ENCODE data around the gene NME9. TPM values are rescaled to one million over a fixed set of nuclear protein-coding genes. Genes with fewer than 3 reads are reported as not detected.

NME9 gene
- total and polyA plus RNA-seq, 2 of the 4 experiments (the other 2 are of a cell fraction) = not detected

DNA sequence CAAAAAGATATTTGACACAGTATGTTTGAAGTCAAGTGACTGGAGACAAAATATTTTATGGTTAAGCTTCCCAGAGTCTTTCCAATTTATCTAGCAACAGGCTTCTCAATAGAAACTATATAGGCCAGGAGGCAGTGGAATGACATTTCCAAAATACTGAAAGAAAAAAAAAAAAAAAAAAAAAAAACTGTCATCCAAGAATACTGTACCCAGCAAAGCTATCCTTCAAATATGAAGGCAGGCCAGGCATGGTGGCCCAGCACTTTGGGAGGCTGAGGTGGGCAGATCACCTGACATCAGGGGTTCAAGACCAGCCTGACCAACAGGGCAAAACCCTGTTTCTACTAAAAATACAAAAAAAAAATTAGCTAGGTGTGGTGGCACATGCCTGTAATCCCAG is 20.9 kb downstream of the NME9 start:
- Histone ChIP-seq H3K79me1 (ENCODE audit: low read depth in 1 of 2, low read length in 2 of 2) (no peaks in the 10 kb centered on the region), H3K4me1 (ENCODE audit: control insufficient read depth, insufficient read depth, low read length) (no peaks in the 10 kb centered on the region), H4K8ac (ENCODE audit: low read depth in 2 of 2, low read length in 2 of 2) (no peak overlapping the region), H3K4ac (ENCODE audit: low read depth, low read length) (no peak overlapping the region), H3K18ac (ENCODE audit: low read depth, low read length) (no peak overlapping the region), H3K14ac (replicated peaks; ENCODE audit: low read depth, low read length) (no peak overlapping the region), H4K20me1 (ENCODE audit: insufficient read depth, low read length) (no peaks in the 10 kb centered on the region), H3K27ac (ENCODE audit: insufficient read depth, low read length) (no peak overlapping the region), H2BK20ac (ENCODE audit: low read depth, low read length) (no peak overlapping the region), H3K4me2 (ENCODE audit: low read depth, low read length) (no peak overlapping the region), H2AK9ac (replicated peaks; ENCODE audit: low read depth, low read length, poor library complexity) (no peak overlapping the region), H2BK120ac (ENCODE audit: low read depth, low read length) (no peak overlapping the region), H3K9ac (ENCODE audit: low read depth, low read length) (no peak overlapping the region), H3K9me1 (ENCODE audit: insufficient read depth, low read length) (no peaks in the 10 kb centered on the region), H3K56ac (ENCODE audit: extremely low read depth, insufficient read depth, low read length) (no peak overlapping the region), H3K27me3 (ENCODE audit: control insufficient read depth, insufficient read depth, low read length) (no peaks in the 10 kb centered on the region; the same call in none of the 2 replicates), H3K36me3 (ENCODE audit: control insufficient read depth, insufficient read depth, low read length) (no peaks in the 10 kb centered on the region), H3K9me3 (ENCODE audit: control insufficient read depth, insufficient read depth, low read length) (peaks cover 19% of the 10 kb centered on the region), H4K91ac (ENCODE audit: insufficient read depth, low read depth, low read length) (no peak overlapping the region), H2AFZ (replicated peaks; ENCODE audit: low read length, poor library complexity) (no peak overlapping the region), H3K23ac (ENCODE audit: low read depth, low read length) (no peak overlapping the region), H4K5ac (ENCODE audit: low read depth, low read length) (no peak overlapping the region), H3K4me3 (ENCODE audit: insufficient read depth, low read depth, low read length) (no peak overlapping the region), H2BK15ac (ENCODE audit: low read depth, low read length) (no peak overlapping the region), H2AK5ac (ENCODE audit: low read depth, low read length) (no peak overlapping the region), H2BK5ac (ENCODE audit: low read depth, low read length, poor library complexity, severe bottlenecking) (no peak overlapping the region)
- intact Hi-C loops (cut with micrococcal nuclease) = no loop called here
- ChIA-PET POLR2A (ENCODE audit: unreplicated experiment) (no interaction called here), CTCF (interaction anchor here (0.7 kb wide), 2 partner anchors 89 to 285 kb away, joined by 3 to 4 read pairs; partner anchors contain the start of gene CEP70)
- ATAC-seq (ENCODE audit: low read depth) (no peak), DNase-seq (no peak)
- in situ Hi-C loops (cut with MboI; ENCODE audit: low sequenced_read_pairs) = no loop called here
- BruUV-seq (replicated peaks) = no TSS peak
- TF ChIP-seq RAD21 (IDR thresholded peaks at IDR 0.05; ENCODE audit: low read length) (no peak), FOS (IDR thresholded peaks at IDR 0.05; ENCODE audit: low read depth, low read length) (no peak)
- dilution Hi-C loops (cut with HindIII; ENCODE audit: low sequenced_read_pairs, unreplicated experiment) = no loop called here

Measured in IMR-90 (cell line).